GM21717 (cell line): Measurements from ENCODE around the gene XAB2.
"Not testable (repeated sequence)": the region's sequence is repeated elsewhere in the genome, so short reads cannot be mapped to it uniquely, and the experiment has no call there.

Experiments used
- ATAC-seq: cut with Tn5 transposase; IDR thresholded peaks from one replicate; pipeline ENCODE4 v1.9.1; 2021; ENCODE audit warnings: mild to moderate bottlenecking, moderate library complexity; ENCODE audit not compliant: unreplicated experiment

XAB2 gene

GRCh38 chr19:7650148-7650547 lies 20.8 kb upstream of the XAB2 start:
- ATAC-seq, result no peak

GRCh38 chr19:7648265-7649014 lies 19.1 kb upstream of the XAB2 start:
- no peak for ATAC-seq

- ATAC-seq, result no peak
These were observed 17.8 kb upstream of the XAB2 start for GRCh38 chr19:7647156-7647555.

- ATAC-seq, result no peak
These were observed 17.0 kb upstream of the XAB2 start for GRCh38 chr19:7646426-7646700.

GRCh38 chr19:7645656-7646425 lies 16.5 kb upstream of the XAB2 start:
- ATAC-seq, result no peak

GRCh38 chr19:7645163-7645562 lies 15.8 kb upstream of the XAB2 start:
- ATAC-seq, result no peak

- ATAC-seq, result no peak
These were observed 15.2 kb upstream of the XAB2 start for GRCh38 chr19:7644550-7644877.

GRCh38 chr19:7643629-7644549 lies 14.5 kb upstream of the XAB2 start:
- not testable (repeated sequence) for ATAC-seq

- ATAC-seq, result no peak
These were observed 13.7 kb upstream of the XAB2 start for GRCh38 chr19:7643031-7643415.

- no peak for ATAC-seq
These were observed 13.1 kb upstream of the XAB2 start for GRCh38 chr19:7642295-7643030.

- no peak for ATAC-seq
These were observed 12.2 kb upstream of the XAB2 start for GRCh38 chr19:7641290-7642276.

- ATAC-seq, result no peak
These were observed 11.5 kb upstream of the XAB2 start for GRCh38 chr19:7640803-7641202.

- ATAC-seq, result no peak
These were observed 10.6 kb upstream of the XAB2 start for GRCh38 chr19:7639863-7640348.

GRCh38 chr19:7638802-7639465 lies 9.6 kb upstream of the XAB2 start:
- ATAC-seq, result no peak

GRCh38 chr19:7637374-7638256 lies 8.3 kb upstream of the XAB2 start:
- no peak for ATAC-seq

GRCh38 chr19:7636691-7637373 lies 7.5 kb upstream of the XAB2 start, which contains the start of gene STXBP2:
TSS of gene STXBP2 (plus strand) at chr19:7637110. CDS start at chr19:7637150, 40 bp downstream.
- ATAC-seq, result no peak

GRCh38 chr19:7636317-7636690 lies 7.0 kb upstream of the XAB2 start:
- ATAC-seq, result no peak

- no peak for ATAC-seq
These were observed 6.3 kb upstream of the XAB2 start for GRCh38 chr19:7635670-7636069.
